ENCODE results near the gene RFX2. TPM values are rescaled to one million over a fixed set of nuclear protein-coding genes. Genes with fewer than 3 reads are reported as not detected.
"Not testable (repeated sequence)": the region's sequence is repeated elsewhere in the genome, so short reads cannot be mapped to it uniquely, and the experiment has no call there.

RFX2 gene
- total RNA-seq, 1 experiment from 2014 or later: 4.6 TPM

DNA sequence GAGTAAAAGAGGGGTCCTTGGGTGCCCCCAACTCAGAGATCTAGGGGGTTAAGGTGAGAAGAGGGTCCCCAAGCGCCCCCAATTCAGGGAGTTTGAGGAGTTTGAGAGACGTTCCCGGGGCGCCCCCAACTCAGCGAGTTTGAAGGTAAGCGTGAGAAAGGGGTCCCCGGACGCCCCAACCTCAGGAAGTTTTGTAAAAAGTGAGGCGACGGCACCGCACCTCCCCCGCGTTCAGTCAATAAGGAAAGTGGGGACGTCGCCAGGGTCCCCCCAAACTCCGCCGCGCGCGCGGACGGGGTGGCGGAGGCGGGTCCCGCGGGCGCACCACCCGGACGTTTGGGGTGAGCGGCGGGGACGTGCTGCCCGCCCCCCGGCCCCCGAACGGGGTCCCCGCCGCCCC is 353 bp downstream of the RFX2 start:
- ATAC-seq (no peak), DNase-seq (ENCODE audit: low spot score) (no peak)
- Mint-ChIP-seq H3K27me3 (ENCODE audit: low read depth) (peaks cover 68% of the 10 kb centered on the region), H3K4me1 (peaks cover 18% of the 10 kb centered on the region), H3K9me3 (no peaks in the 10 kb centered on the region), H3K4me3 (peak overlapping the region; percentile 87), H3K27ac (no peak overlapping the region), H3K36me3 (no peaks in the 10 kb centered on the region)
- POLR2A ChIA-PET: no interaction called here
- TF ChIP-seq, protein P1, sequence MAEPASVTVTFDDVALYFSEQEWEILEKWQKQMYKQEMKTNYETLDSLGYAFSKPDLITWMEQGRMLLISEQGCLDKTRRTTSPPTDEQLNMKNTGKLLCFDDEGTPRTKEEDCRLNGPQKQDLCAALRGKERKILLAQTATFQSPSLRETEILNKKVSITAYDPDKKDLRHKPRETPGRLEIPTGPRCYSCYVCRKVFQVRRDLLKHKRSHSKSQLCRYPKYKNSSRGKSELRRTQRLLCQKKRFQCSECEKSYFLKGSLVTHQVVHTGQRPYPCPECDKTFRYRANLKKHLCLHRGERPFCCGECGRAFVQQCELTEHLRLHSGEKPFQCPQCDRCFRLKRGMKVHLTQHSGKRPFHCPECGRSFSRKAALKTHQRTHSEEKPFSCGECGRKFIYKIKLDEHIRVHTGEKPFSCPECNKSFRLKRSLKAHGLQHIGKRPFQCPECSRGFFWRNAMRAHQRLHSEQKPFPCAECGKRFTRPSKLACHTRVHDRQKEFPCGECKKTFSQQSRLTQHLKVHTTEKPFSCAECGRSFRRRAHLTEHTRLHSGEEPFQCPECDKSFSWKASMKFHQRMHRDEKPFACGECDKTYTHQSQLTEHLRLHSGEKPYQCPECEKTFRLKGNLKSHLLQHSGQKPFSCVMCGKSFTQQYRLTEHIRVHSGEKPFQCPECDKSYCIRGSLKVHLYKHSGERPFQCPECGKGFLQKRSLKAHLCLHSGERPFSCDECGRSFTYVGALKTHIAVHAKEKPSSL (CRISPR knock-in tag; conservative IDR thresholded peaks at IDR 0.05): no peak
- TF ChIP-seq RORB (CRISPR knock-in tag; IDR thresholded peaks at IDR 0.05): no peak
- no peak for TF ChIP-seq ZNF423 (CRISPR knock-in tag; IDR thresholded peaks at IDR 0.05)
- TF ChIP-seq, protein P2, sequence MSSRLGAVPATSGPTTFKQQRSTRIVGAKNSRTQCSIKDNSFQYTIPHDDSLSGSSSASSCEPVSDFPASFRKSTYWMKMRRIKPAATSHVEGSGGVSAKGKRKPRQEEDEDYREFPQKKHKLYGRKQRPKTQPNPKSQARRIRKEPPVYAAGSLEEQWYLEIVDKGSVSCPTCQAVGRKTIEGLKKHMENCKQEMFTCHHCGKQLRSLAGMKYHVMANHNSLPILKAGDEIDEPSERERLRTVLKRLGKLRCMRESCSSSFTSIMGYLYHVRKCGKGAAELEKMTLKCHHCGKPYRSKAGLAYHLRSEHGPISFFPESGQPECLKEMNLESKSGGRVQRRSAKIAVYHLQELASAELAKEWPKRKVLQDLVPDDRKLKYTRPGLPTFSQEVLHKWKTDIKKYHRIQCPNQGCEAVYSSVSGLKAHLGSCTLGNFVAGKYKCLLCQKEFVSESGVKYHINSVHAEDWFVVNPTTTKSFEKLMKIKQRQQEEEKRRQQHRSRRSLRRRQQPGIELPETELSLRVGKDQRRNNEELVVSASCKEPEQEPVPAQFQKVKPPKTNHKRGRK (CRISPR knock-in tag; IDR thresholded peaks at IDR 0.05; ENCODE audit: borderline replicate concordance): no peak
- TF ChIP-seq, protein P3, sequence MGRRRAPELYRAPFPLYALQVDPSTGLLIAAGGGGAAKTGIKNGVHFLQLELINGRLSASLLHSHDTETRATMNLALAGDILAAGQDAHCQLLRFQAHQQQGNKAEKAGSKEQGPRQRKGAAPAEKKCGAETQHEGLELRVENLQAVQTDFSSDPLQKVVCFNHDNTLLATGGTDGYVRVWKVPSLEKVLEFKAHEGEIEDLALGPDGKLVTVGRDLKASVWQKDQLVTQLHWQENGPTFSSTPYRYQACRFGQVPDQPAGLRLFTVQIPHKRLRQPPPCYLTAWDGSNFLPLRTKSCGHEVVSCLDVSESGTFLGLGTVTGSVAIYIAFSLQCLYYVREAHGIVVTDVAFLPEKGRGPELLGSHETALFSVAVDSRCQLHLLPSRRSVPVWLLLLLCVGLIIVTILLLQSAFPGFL (CRISPR knock-in tag; IDR thresholded peaks at IDR 0.05; ENCODE audit: borderline replicate concordance): no peak
- CTCF ChIA-PET: no interaction called here

DNA sequence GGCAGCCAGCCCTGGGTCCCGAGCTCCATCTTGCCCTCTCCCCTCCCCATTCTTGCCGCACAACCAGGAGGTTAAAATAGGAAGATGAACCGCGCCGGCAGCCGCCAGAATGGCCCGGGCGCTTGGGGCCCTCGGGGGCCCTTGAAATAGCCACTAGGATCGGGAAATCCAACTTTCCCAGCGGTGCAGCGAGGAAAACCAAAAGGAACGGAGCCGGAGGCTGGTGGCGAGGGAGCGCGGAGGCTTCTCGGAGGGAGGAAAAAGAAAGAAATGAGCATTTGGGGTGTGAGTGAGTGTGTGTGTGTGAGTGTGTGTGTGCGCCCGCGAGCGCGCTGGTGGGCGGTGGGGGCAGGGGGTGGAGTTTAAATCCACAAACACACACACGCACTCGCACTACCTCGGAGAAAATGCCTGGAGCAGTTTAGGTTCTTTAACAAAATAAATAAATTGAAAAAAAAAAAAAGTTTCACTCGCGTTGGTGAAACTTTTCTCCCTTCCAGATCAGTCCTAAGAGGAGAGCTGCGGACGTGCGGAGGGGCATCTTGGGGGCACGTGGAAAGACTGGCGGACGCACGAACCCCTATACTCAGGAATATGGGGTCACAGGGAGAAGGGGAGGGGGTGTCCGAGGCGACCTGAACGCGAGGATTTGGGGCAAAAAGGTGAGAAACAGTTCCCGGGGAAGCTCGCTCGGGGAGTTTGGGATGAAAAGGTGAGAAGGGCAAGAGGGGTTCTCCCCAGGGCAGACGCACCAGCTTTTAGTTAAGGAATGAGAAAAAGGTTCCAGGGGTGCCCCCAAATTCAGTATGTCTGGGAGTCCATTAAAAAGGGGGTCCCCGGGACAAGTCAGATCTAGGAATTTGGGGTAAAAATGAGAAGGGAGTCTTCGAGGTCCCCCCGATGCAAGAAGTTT is 1.3 kb downstream of the RFX2 start:
- H3K36me3 Mint-ChIP-seq: no peaks in the 10 kb centered on the region
- H3K9me3 Mint-ChIP-seq: no peaks in the 10 kb centered on the region
- peak; percentile 36 for DNase-seq (ENCODE audit: low spot score)
- no peak overlapping the region for H3K27ac Mint-ChIP-seq
- TF ChIP-seq GABPB1 (CRISPR knock-in tag; IDR thresholded peaks at IDR 0.05) (no peak), SMAD3 (CRISPR knock-in tag; IDR thresholded peaks at IDR 0.05; ENCODE audit: borderline replicate concordance) (no peak), TCF7 (CRISPR knock-in tag; IDR thresholded peaks at IDR 0.05; ENCODE audit: low read depth) (no peak), ZNF317 (CRISPR knock-in tag; IDR thresholded peaks at IDR 0.05; ENCODE audit: borderline replicate concordance, low read depth) (no peak), NR1H2 (CRISPR knock-in tag; IDR thresholded peaks at IDR 0.05) (no peak), GTF2I (CRISPR knock-in tag; conservative IDR thresholded peaks at IDR 0.05) (no peak), ZNF416 (CRISPR knock-in tag; IDR thresholded peaks at IDR 0.05) (no peak)
- TF ChIP-seq, protein P4, sequence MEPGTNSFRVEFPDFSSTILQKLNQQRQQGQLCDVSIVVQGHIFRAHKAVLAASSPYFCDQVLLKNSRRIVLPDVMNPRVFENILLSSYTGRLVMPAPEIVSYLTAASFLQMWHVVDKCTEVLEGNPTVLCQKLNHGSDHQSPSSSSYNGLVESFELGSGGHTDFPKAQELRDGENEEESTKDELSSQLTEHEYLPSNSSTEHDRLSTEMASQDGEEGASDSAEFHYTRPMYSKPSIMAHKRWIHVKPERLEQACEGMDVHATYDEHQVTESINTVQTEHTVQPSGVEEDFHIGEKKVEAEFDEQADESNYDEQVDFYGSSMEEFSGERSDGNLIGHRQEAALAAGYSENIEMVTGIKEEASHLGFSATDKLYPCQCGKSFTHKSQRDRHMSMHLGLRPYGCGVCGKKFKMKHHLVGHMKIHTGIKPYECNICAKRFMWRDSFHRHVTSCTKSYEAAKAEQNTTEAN (CRISPR knock-in tag; IDR thresholded peaks at IDR 0.05): no peak
- POLR2A ChIA-PET: interaction anchor here (0.7 kb wide), 1 partner anchor 49 kb away, joined by 4 read pairs; no protein-coding TSS in a partner anchor
- CTCF ChIA-PET: interaction anchor here (0.9 to 1.8 kb wide), 4 partner anchors 16 to 305 kb away, joined by 4 to 9 read pairs (median 6); no protein-coding TSS in a partner anchor
- peak overlapping the region; percentile 87 for H3K4me3 Mint-ChIP-seq
- H3K27me3 Mint-ChIP-seq (ENCODE audit: low read depth): peaks cover 70% of the 10 kb centered on the region
- ATAC-seq: no peak
- H3K4me1 Mint-ChIP-seq: peaks cover 18% of the 10 kb centered on the region

DNA sequence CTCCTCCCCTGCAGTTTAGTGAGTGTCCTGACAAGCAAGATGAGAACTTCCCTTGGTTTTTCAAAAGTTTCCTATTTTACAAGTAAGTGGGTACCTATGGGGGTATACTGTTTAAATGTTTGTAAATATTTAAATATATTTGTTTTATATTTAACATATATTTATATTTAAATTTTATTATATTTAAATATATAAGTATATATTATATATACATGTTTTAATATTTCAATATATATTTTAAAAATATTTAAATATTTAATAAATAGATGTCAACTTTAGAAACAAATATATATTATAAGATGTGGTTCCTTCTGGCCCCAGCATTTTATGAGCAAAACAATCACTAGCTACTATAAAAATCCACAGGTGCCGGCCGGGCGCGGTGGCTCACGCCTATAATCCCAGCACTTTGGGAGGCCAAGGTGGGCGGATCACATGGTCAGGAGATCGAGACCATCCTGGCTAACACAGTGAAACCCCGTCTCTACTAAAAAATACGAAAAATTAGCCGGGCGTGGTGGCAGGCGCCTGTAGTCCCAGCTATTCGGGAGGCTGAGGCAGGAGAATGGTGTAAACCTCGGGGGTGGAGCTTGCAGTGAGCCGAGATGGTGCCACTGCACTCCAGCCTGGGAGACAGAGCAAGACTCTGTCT is 3.5 kb downstream of the RFX2 start:
- CTCF ChIA-PET: interaction anchor here (0.7 to 1.7 kb wide), 2 partner anchors 59 to 303 kb away, joined by 3 to 5 read pairs; no protein-coding TSS in a partner anchor
- DNase-seq (ENCODE audit: low spot score); H3K9me3 Mint-ChIP-seq; POLR2A ChIA-PET; H3K27ac Mint-ChIP-seq; H3K36me3 Mint-ChIP-seq; H3K4me3 Mint-ChIP-seq; ATAC-seq: not testable (repeated sequence)
- Mint-ChIP-seq H3K4me1 (peaks cover 18% of the 10 kb centered on the region), H3K27me3 (ENCODE audit: low read depth) (peaks cover 56% of the 10 kb centered on the region)
- peak; percentile 99 for TF ChIP-seq HMGA2 (CRISPR knock-in tag; IDR thresholded peaks at IDR 0.05)

Data from WTC11 (cell line).